Esophagus muscularis mucosa (tissue), 4 donors: Measurements from ENCODE around the gene BTBD7. TPM values are rescaled to one million over a fixed set of nuclear protein-coding genes. Genes with fewer than 3 reads are reported as not detected.

Source experiments
- DNase-seq: peaks from one replicate; pipeline ENCODE4 v3.0.0-alpha.2; 2017; ENCODE audit errors: extremely low spot score
- H3K27ac ChIP-seq, 4 donors: fragments of 200-600 bp; sonication (generic); replicated peaks in 1 of 4; 1 replicate in 3 of 4; 2 replicates in 1 of 4; pipeline ENCODE4 v1.5.1; 2016 to 2019; ENCODE audit warnings: mild to moderate bottlenecking in 1 of 4
- H3K27me3 ChIP-seq, 4 donors: fragments of 200-600 bp; sonication (generic); one replicate each; pipeline versions ENCODE4 v1.5.1 to v1.6.0; 2016 to 2019
- H3K36me3 ChIP-seq, 4 donors: fragments of 200-600 bp; sonication (generic); one replicate each; pipeline ENCODE4 v1.5.1; 2016 to 2019
- H3K4me1 ChIP-seq, 4 donors: fragments of 200-600 bp; sonication (generic); one replicate each; pipeline ENCODE4 v1.5.1; 2016 to 2019
- H3K4me3 ChIP-seq, 4 donors: fragments of 200-600 bp; sonication (generic); 1 replicate in 2 of 4; 2 replicates in 2 of 4; pipeline ENCODE4 v1.5.1; 2016 to 2019; ENCODE audit warnings: mild to moderate bottlenecking in 4 of 4, moderate library complexity in 1 of 4
- H3K9me3 ChIP-seq, 4 donors: fragments of 200-600 bp; sonication (generic); 1 replicate in 3 of 4; 2 replicates in 1 of 4; pipeline ENCODE4 v1.5.1; 2016 to 2019
- CTCF ChIP-seq, 3 experiments: fragments of 200-600 bp in 2 of 3; fragments of 450-650 bp in 1 of 3; sonication (generic) in 2 of 3; IDR thresholded peaks; one replicate each; pipeline ENCODE4 v1.5.1; 2017 to 2019; ENCODE audit warnings: antibody characterized with exemption in 3 of 3, mild to moderate bottlenecking in 2 of 3, moderate library complexity in 1 of 3
- EP300 ChIP-seq: sonication (generic); formaldehyde crosslinking; IDR thresholded peaks from one replicate; pipeline ENCODE4 v1.6.1; 2017; ENCODE audit warnings: antibody characterized with exemption
- POLR2A ChIP-seq: fragments of 450-650 bp; IDR thresholded peaks from one replicate; pipeline ENCODE4 v1.6.1; 2017; ENCODE audit warnings: antibody characterized with exemption, moderate library complexity, mild to moderate bottlenecking, low read depth
- POLR2AphosphoS5 ChIP-seq, 2 donors: sonication (generic); formaldehyde crosslinking; IDR thresholded peaks; one replicate each; pipeline ENCODE4 v1.6.1; 2017; ENCODE audit warnings: antibody characterized with exemption in 2 of 2
- WGBS: methylation state at CpG from one replicate; pipeline ENCODE4 v1.1.5; 2018; 5-methylcytosine and 5-hydroxymethylcytosine counted together
- intact Hi-C: fragments of 100-400 bp; cut with DNase I; formaldehyde crosslinking; loops from one replicate; pipeline ENCODE4 v1.15.1; 2023
- total RNA-seq, 4 donors: library from RNA; depleted of rRNA; stranded (reverse); fragments of >200 nt; gene quantifications; one replicate each; pipeline versions ENCODE4 v1.1.0 to v1.2.1, GENCODE V29; 2016

BTBD7 gene
- total RNA-seq, 4 donors from 2014 or later = 28.8 to 35.7 (median 30.1) TPM

- TF ChIP-seq POLR2A = no peak
- TF ChIP-seq CTCF (IDR thresholded peaks at IDR 0.05) = no peak
- intact Hi-C loops = loop anchor here (5.0 kb wide), 1 partner anchor 123 kb away; the partner anchor contains the start of genes GON7 and UBR7
- H3K27ac ChIP-seq = peak overlapping the region in 2 of 4 donors; percentile 99
Observed at GRCh38 chr14:93330609-93331000, 2.2 kb downstream of the BTBD7 start.

GRCh38 chr14:93329965-93330608, 2.7 kb downstream of the BTBD7 start:
- Histone ChIP-seq H3K36me3 (no peaks in the 10 kb centered on the region), H3K9me3 (no peaks in the 10 kb centered on the region), H3K4me1 (peaks cover 25 to 48% (median 38%) of the 10 kb centered on the region in 4 donors), H3K27me3 (no peaks in the 10 kb centered on the region), H3K4me3 (no peak overlapping the region), H3K27ac (no peak overlapping the region)
- TF ChIP-seq EP300 (no peak), POLR2A (no peak), POLR2AphosphoS5 (IDR thresholded peaks at IDR 0.05) (no peak), CTCF (IDR thresholded peaks at IDR 0.05) (no peak)
- DNase-seq = no peak
- WGBS = 76% methylated on average over 5 of the region's 5 CpGs
- intact Hi-C loops = loop anchor here (5.0 kb wide), 1 partner anchor 123 kb away; the partner anchor contains the start of genes GON7 and UBR7

More at GRCh38 chr14:93330609-93331000, 2.2 kb downstream of the BTBD7 start:
- WGBS = 89% methylated on average over 2 of the region's 2 CpGs
- Histone ChIP-seq H3K27me3 (no peaks in the 10 kb centered on the region), H3K4me3 (no peak overlapping the region), H3K9me3 (no peaks in the 10 kb centered on the region), H3K4me1 (peaks cover 25 to 48% (median 38%) of the 10 kb centered on the region in 4 donors), H3K36me3 (no peaks in the 10 kb centered on the region)
- DNase-seq = no peak

- intact Hi-C loops = no loop called here
- Histone ChIP-seq H3K36me3 (peaks cover 0 to 8% (median 0%) of the 10 kb centered on the region in 4 donors), H3K4me1 (peaks cover 18 to 51% (median 41%) of the 10 kb centered on the region in 4 donors), H3K27ac (no peak overlapping the region), H3K4me3 (no peak overlapping the region), H3K9me3 (no peaks in the 10 kb centered on the region), H3K27me3 (no peaks in the 10 kb centered on the region)
- DNase-seq = no peak
- TF ChIP-seq CTCF (IDR thresholded peaks at IDR 0.05) (no peak), POLR2AphosphoS5 (IDR thresholded peaks at IDR 0.05) (no peak), POLR2A (no peak), EP300 (no peak)
- WGBS = 98% methylated on average over 6 of the region's 6 CpGs
Observed at GRCh38 chr14:93328546-93328945, 4.3 kb downstream of the BTBD7 start.

GRCh38 chr14:93326196-93326595, 6.6 kb downstream of the BTBD7 start:
- intact Hi-C loops = no loop called here
- peaks cover 0 to 8% (median 0%) of the 10 kb centered on the region in 4 donors for H3K36me3 ChIP-seq
- 90% methylated on average over 5 of the region's 5 CpGs for WGBS
- H3K4me3 ChIP-seq = no peak overlapping the region
- H3K9me3 ChIP-seq = no peaks in the 10 kb centered on the region
- TF ChIP-seq POLR2AphosphoS5 (IDR thresholded peaks at IDR 0.05) (no peak), EP300 (no peak), POLR2A (no peak)
- peaks cover 12 to 42% (median 34%) of the 10 kb centered on the region in 4 donors for H3K4me1 ChIP-seq
- DNase-seq = no peak
- H3K27ac ChIP-seq = no peak overlapping the region
- H3K27me3 ChIP-seq = no peaks in the 10 kb centered on the region

GRCh38 chr14:93323600-93324174, 9.1 kb downstream of the BTBD7 start:
- no peaks in the 10 kb centered on the region for H3K9me3 ChIP-seq
- peaks cover 11 to 38% (median 31%) of the 10 kb centered on the region in 4 donors for H3K4me1 ChIP-seq
- TF ChIP-seq POLR2AphosphoS5 (IDR thresholded peaks at IDR 0.05) (no peak), POLR2A (no peak), EP300 (no peak), CTCF (IDR thresholded peaks at IDR 0.05) (no peak)
- intact Hi-C loops = no loop called here
- no peak overlapping the region for H3K4me3 ChIP-seq
- peaks cover 0 to 8% (median 0%) of the 10 kb centered on the region in 4 donors for H3K36me3 ChIP-seq
- H3K27ac ChIP-seq = no peak overlapping the region
- 93% methylated on average over 4 of the region's 4 CpGs for WGBS
- DNase-seq = no peak
- no peaks in the 10 kb centered on the region for H3K27me3 ChIP-seq
